RWPE2 (cell line): ENCODE data around the gene SH3TC2.

Experiments
- ATAC-seq: fragments of 200-7000 bp; cut with Tn5 transposase; 3 replicates; pipeline ENCODE4 v1.9.1; 2021; ENCODE audit warnings: low read depth
- DNase-seq: peaks from one replicate; pipeline ENCODE4 v3.0.0-alpha.2; 2020; ENCODE audit warnings: low spot score
- H3K27ac ChIP-seq: fragments of 450-650 bp; 2 replicates; pipeline ENCODE4 v1.5.1; 2017; ENCODE audit warnings: mild to moderate bottlenecking; ENCODE audit not compliant: poor library complexity, severe bottlenecking
- H3K27me3 ChIP-seq: fragments of 250-450 bp; sonication (Bioruptor Pico); 2 replicates; pipeline ENCODE4 v1.5.1; 2021; ENCODE audit warnings: mild to moderate bottlenecking, moderate library complexity; ENCODE audit not compliant: insufficient read depth, poor library complexity, severe bottlenecking
- H3K36me3 ChIP-seq: fragments of 250-450 bp; sonication (Bioruptor Pico); 2 replicates; pipeline ENCODE4 v1.5.1; 2020; ENCODE audit warnings: low read depth, mild to moderate bottlenecking, moderate library complexity
- H3K4me1 ChIP-seq: fragments of 250-450 bp; sonication (Bioruptor Pico); 2 replicates; pipeline ENCODE4 v1.5.1; 2021; ENCODE audit warnings: mild to moderate bottlenecking, moderate library complexity; ENCODE audit not compliant: insufficient read depth, poor library complexity, severe bottlenecking
- H3K4me3 ChIP-seq: fragments of 250-450 bp; sonication (Bioruptor Pico); 2 replicates; pipeline ENCODE4 v1.5.1; 2021; ENCODE audit warnings: mild to moderate bottlenecking, moderate library complexity; ENCODE audit not compliant: severe bottlenecking
- H3K9me3 ChIP-seq: fragments of 250-450 bp; sonication (Bioruptor Pico); 2 replicates; pipeline ENCODE4 v1.5.1; 2021; ENCODE audit warnings: mild to moderate bottlenecking, moderate library complexity; ENCODE audit not compliant: severe bottlenecking
- TF ChIP-seq, protein P1 (sequence below): fragments of 450-650 bp; IDR thresholded peaks from one replicate; pipeline ENCODE4 v1.5.1; 2017; ENCODE audit warnings: mild to moderate bottlenecking, moderate library complexity; ENCODE audit not compliant: poor library complexity, severe bottlenecking

Gene SH3TC2

DNA sequence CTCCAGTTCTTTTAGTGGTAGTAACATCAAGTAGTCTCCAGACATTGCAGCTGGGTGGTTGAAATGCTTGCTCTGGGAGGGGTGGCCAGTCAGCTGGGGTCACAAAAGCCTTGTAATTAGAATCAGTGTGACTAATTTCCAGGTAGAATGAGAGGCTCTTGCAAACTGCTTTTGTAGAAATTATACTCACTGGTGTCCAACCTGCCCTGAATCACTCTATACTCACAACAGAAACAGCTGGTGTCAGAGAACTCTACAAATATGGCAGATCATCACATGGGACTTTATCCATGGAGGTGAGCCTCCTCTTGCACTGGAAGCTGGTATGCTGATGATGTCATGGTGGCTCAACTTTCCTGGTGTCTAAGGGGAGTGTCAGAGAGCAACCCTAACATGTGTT is 71.3 kb downstream of the SH3TC2 start:
- ATAC-seq: peak; percentile 51

DNA sequence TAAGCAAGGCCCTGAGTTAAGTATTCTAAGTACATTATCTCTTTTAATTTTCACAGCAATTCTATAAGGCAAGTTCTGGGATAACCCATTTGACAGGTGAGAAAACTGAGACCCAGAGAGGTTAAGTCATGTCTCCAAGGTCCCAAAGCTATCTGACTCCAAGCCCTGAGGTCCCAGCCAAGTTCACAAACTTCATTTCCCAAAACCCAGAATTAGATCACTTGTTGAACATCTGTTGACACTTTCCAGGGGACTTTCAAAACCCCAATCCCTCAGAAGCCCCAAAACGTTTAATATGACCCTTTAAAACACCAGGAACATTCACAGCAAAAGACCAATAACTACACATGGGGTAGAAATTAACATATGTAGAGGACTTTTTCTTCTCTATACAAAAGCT is 72.0 kb downstream of the SH3TC2 start:
- Histone ChIP-seq H3K27me3 (no peaks in the 10 kb centered on the region), H3K27ac (peak overlapping the region; percentile 66), H3K36me3 (no peaks in the 10 kb centered on the region), H3K4me1 (peaks cover 30% of the 10 kb centered on the region), H3K9me3 (no peaks in the 10 kb centered on the region), H3K4me3 (no peak overlapping the region)
- ATAC-seq: no peak
- no peak for DNase-seq
- TF ChIP-seq, protein P1, sequence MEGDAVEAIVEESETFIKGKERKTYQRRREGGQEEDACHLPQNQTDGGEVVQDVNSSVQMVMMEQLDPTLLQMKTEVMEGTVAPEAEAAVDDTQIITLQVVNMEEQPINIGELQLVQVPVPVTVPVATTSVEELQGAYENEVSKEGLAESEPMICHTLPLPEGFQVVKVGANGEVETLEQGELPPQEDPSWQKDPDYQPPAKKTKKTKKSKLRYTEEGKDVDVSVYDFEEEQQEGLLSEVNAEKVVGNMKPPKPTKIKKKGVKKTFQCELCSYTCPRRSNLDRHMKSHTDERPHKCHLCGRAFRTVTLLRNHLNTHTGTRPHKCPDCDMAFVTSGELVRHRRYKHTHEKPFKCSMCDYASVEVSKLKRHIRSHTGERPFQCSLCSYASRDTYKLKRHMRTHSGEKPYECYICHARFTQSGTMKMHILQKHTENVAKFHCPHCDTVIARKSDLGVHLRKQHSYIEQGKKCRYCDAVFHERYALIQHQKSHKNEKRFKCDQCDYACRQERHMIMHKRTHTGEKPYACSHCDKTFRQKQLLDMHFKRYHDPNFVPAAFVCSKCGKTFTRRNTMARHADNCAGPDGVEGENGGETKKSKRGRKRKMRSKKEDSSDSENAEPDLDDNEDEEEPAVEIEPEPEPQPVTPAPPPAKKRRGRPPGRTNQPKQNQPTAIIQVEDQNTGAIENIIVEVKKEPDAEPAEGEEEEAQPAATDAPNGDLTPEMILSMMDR: no peak

More for the DNA sequence above, 71.3 kb downstream of the SH3TC2 start:
- no peaks in the 10 kb centered on the region for H3K36me3 ChIP-seq
- no peak overlapping the region for H3K4me3 ChIP-seq
- H3K27ac ChIP-seq: peak overlapping the region; percentile 66
- TF ChIP-seq, protein P1: no peak
- no peak for DNase-seq
- no peaks in the 10 kb centered on the region for H3K27me3 ChIP-seq
- no peaks in the 10 kb centered on the region for H3K9me3 ChIP-seq
- peaks cover 22% of the 10 kb centered on the region for H3K4me1 ChIP-seq

DNA sequence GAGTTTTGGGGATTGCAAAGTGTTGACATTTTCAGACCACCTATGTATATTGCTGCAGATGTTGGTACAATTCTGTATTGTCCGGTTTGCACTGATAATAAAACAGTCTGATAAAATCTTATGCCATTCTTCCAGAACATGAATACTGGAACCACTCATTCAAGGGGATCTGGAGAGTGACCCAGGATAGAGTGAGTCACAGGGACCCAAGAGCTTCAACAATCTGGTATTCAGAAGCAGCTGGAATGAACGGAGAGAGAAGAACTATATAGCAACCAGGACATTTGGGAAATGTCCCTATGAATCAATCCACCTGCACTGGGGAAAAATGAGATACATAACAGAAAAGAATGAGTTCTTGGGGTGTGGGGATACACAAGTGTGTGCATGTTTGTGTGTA is 73.3 kb downstream of the SH3TC2 start:
- TF ChIP-seq, protein P1: no peak
- H3K27me3 ChIP-seq: no peaks in the 10 kb centered on the region
- no peak for DNase-seq
- H3K27ac ChIP-seq: peak overlapping the region; percentile 10
- no peak for ATAC-seq
- no peaks in the 10 kb centered on the region for H3K9me3 ChIP-seq
- peaks cover 42% of the 10 kb centered on the region for H3K4me1 ChIP-seq
- H3K36me3 ChIP-seq: no peaks in the 10 kb centered on the region
- no peak overlapping the region for H3K4me3 ChIP-seq

DNA sequence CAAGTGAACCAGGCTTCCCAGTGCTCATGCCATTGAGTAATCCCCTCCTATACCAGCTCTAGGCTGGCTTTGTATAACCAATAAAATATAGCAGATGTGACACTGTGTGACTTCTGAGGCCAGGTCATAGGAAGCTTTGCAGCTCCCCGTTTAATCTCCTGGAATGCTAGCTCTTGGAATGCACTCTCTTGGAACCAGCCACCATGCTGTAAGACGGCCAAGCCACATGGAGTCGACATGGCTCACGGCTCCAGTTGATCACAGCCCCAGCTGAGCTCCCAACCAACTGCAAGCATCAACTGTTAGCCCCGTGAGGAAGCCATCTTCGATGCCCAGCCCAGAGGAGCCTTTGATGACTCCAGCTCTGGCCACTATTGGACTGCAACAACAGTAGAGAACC is 74.5 kb downstream of the SH3TC2 start:
- H3K27me3 ChIP-seq: no peaks in the 10 kb centered on the region
- DNase-seq (no peak), ATAC-seq (no peak)
- H3K4me3 ChIP-seq: no peak overlapping the region
- H3K4me1 ChIP-seq: peaks cover 53% of the 10 kb centered on the region
- peak overlapping the region; percentile 94 for H3K27ac ChIP-seq
- TF ChIP-seq, protein P1: no peak
- H3K36me3 ChIP-seq: no peaks in the 10 kb centered on the region
- H3K9me3 ChIP-seq: no peaks in the 10 kb centered on the region

DNA sequence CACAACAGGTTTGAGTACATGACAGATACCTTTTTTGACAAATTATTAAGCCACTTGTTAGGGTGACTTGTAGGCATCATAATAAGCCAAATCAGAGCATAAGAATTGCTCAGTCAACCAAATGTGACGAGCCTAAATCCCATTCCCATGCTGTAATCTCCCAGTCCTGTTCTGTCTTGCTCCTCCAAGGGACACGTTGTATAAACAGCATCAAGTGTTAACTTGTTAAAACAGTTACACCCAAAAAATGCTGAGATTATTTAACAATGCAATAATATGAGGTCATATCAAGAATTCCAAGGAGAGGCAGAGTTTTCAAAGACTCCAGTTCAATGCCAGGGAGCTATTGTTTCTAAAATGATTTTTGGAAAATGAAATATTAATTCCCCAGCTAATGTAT is 76.2 kb downstream of the SH3TC2 start:
- H3K27ac ChIP-seq: peak overlapping the region; percentile 94

More for the DNA sequence above, 76.2 kb downstream of the SH3TC2 start:
- peaks cover 53% of the 10 kb centered on the region for H3K4me1 ChIP-seq
- TF ChIP-seq, protein P1: no peak
- no peak overlapping the region for H3K4me3 ChIP-seq
- no peaks in the 10 kb centered on the region for H3K27me3 ChIP-seq
- peak; percentile 79 for ATAC-seq
- H3K9me3 ChIP-seq: no peaks in the 10 kb centered on the region
- no peaks in the 10 kb centered on the region for H3K36me3 ChIP-seq
- no peak for DNase-seq
